SK-N-SH (cell line): Measurements from ENCODE around the gene ACSS1. TPM values are rescaled to one million over a fixed set of nuclear protein-coding genes. Genes with fewer than 3 reads are reported as not detected.

ENCODE experiments used
- CTCF ChIA-PET: fragments of 300-600, 350-600 bp; formaldehyde crosslinking; extraction: SDS; loops from one replicate; lab custom pipeline; 2021; lab: Yijun Ruan, JAX
- POLR2A ChIA-PET: fragments of 350-600 bp; sonication (Branson Sonifier 250); formaldehyde crosslinking; extraction: SDS; loops from one replicate; lab custom pipeline; 2020; ENCODE audit warnings: antibody characterized with exemption, inconsistent platforms; lab: Yijun Ruan, JAX
- DNase-seq: peaks from one replicate; pipeline ENCODE4 v3.0.0; 2012
- H2AFZ ChIP-seq: fragments of 200-600 bp; sonication (generic); 2 replicates; pipeline ENCODE4 v1.8.1; 2016; ENCODE audit warnings: antibody characterized with exemption, mild to moderate bottlenecking, low read depth
- H3F3A ChIP-seq: fragments of 200-600 bp; sonication (generic); replicated peaks from 2 replicates; pipeline ENCODE3; 2016; ENCODE audit warnings: antibody characterized with exemption, mild to moderate bottlenecking; ENCODE audit not compliant: insufficient read depth
- H3K27ac ChIP-seq, 2 experiments: fragments of 200-500 bp in 1 of 2; fragments of 200-600 bp in 1 of 2; sonication (Bioruptor generic) in 1 of 2; sonication (generic), shearing (Covaris generic) in 1 of 2; 2 replicates each; pipeline versions ENCODE4 v1.5.1 to v1.6.1; 2014 to 2016; ENCODE audit warnings: low read depth in 2 of 2, inconsistent platforms in 1 of 2, low read length in 1 of 2, mild to moderate bottlenecking in 1 of 2, mixed read lengths in 1 of 2
- H3K27me3 ChIP-seq: fragments of 200-600 bp; sonication (generic), shearing (Covaris generic); 2 replicates; pipeline ENCODE4 v1.6.1; 2016; ENCODE audit warnings: mixed run types; ENCODE audit not compliant: insufficient read depth
- H3K36me3 ChIP-seq, 2 experiments: fragments of 200-500 bp in 1 of 2; fragments of 200-600 bp in 1 of 2; sonication (Bioruptor generic) in 1 of 2; sonication (generic) in 1 of 2; replicated peaks in 1 of 2; 2 replicates each; pipeline versions ENCODE3 to v1.5.1; 2014 to 2016; ENCODE audit warnings: low read length in 1 of 2, mild to moderate bottlenecking in 1 of 2; ENCODE audit not compliant: insufficient read depth in 2 of 2, control insufficient read depth in 1 of 2
- H3K4me1 ChIP-seq, 2 experiments: fragments of 200-500 bp in 1 of 2; fragments of 200-600 bp in 1 of 2; sonication (Bioruptor generic) in 1 of 2; sonication (generic), shearing (Covaris generic) in 1 of 2; 2 replicates each; pipeline versions ENCODE4 v1.5.1 to v1.6.1; 2014 to 2016; ENCODE audit warnings: low read depth in 1 of 2, low read length in 1 of 2, mixed run types in 1 of 2; ENCODE audit not compliant: insufficient read depth in 2 of 2, control insufficient read depth in 1 of 2
- H3K4me2 ChIP-seq: fragments of 200-600 bp; sonication (generic), shearing (Covaris generic); 2 replicates; pipeline ENCODE4 v1.6.1; 2017; ENCODE audit warnings: mixed run types
- H3K4me3 ChIP-seq, 2 experiments: fragments of 200-500 bp in 1 of 2; fragments of 200-600 bp in 1 of 2; sonication (Bioruptor generic) in 1 of 2; sonication (generic), shearing (Covaris generic) in 1 of 2; 2 replicates each; pipeline versions ENCODE4 v1.5.1 to v1.8.1; 2014 to 2016; ENCODE audit warnings: low read depth in 2 of 2, inconsistent platforms in 1 of 2, low read length in 1 of 2, mild to moderate bottlenecking in 1 of 2, mixed read lengths in 1 of 2, moderate library complexity in 1 of 2
- H3K79me2 ChIP-seq: fragments of 200-600 bp; sonication (generic); 2 replicates; pipeline ENCODE4 v1.8.1; 2017; ENCODE audit warnings: mild to moderate bottlenecking; ENCODE audit not compliant: insufficient read depth
- H3K9ac ChIP-seq: fragments of 200-600 bp; sonication (generic); 2 replicates; pipeline ENCODE4 v1.6.1; 2017; ENCODE audit warnings: mixed run types
- H3K9me2 ChIP-seq: fragments of 200-600 bp; sonication (generic); 2 replicates; pipeline ENCODE4 v1.6.1; 2017; ENCODE audit warnings: mixed run types
- H3K9me3 ChIP-seq: fragments of 200-600 bp; sonication (generic); 2 replicates; pipeline ENCODE4 v1.6.1; 2017; ENCODE audit warnings: mixed run types, mild to moderate bottlenecking, moderate library complexity
- H4K20me1 ChIP-seq: fragments of 200-600 bp; sonication (generic); 2 replicates; pipeline ENCODE4 v1.6.1; 2017; ENCODE audit warnings: mild to moderate bottlenecking, mixed run types; ENCODE audit not compliant: insufficient read depth
- EP300 ChIP-seq, 2 experiments: IDR thresholded peaks; 2 replicates each; pipeline versions ENCODE4 v1.4.0 to v1.6.1; 2012; ENCODE audit warnings: borderline replicate concordance in 1 of 2, low read depth in 1 of 2, low read length in 1 of 2
- EZH2phosphoT487 ChIP-seq: fragments of 200-600 bp; sonication (generic); IDR thresholded peaks from 2 replicates; pipeline ENCODE4 v1.6.1; 2017; ENCODE audit warnings: low read depth, mixed run types, mild to moderate bottlenecking, antibody characterized with exemption, moderate library complexity, borderline replicate concordance
- FOSL2 ChIP-seq: IDR thresholded peaks from 2 replicates; pipeline ENCODE4 v1.4.0; 2012; ENCODE audit warnings: low read depth, mild to moderate bottlenecking, moderate library complexity, borderline replicate concordance
- GABPA ChIP-seq: IDR thresholded peaks from 2 replicates; pipeline ENCODE4 v1.4.0; 2012; ENCODE audit warnings: low read depth, mild to moderate bottlenecking
- GATA2 ChIP-seq: sonication (generic); formaldehyde crosslinking; IDR thresholded peaks from 2 replicates; pipeline ENCODE4 v1.5.0; 2020; ENCODE audit warnings: mild to moderate bottlenecking, missing genetic modification reagents
- MXI1 ChIP-seq: IDR thresholded peaks from 2 replicates; pipeline ENCODE4 v1.6.1; 2012; ENCODE audit warnings: mild to moderate bottlenecking, low read depth, low read length, improper control_type of control experiment
- NFIC ChIP-seq: IDR thresholded peaks from 2 replicates; pipeline ENCODE4 v1.4.0; 2012; ENCODE audit warnings: borderline replicate concordance
- NRF1 ChIP-seq: IDR thresholded peaks from 2 replicates; pipeline ENCODE4 v1.6.1; 2012; ENCODE audit warnings: low read depth, mild to moderate bottlenecking, low read length
- RAD21 ChIP-seq: IDR thresholded peaks from 2 replicates; pipeline ENCODE4 v1.6.1; 2012; ENCODE audit warnings: mild to moderate bottlenecking, low read length
- SIN3A ChIP-seq: IDR thresholded peaks from 2 replicates; pipeline ENCODE4 v1.6.1; 2012; ENCODE audit warnings: low read depth, mild to moderate bottlenecking, low read length, moderate library complexity, borderline replicate concordance
- SMC3 ChIP-seq: IDR thresholded peaks from 2 replicates; pipeline ENCODE4 v1.6.1; 2012; ENCODE audit warnings: low read depth, low read length, improper control_type of control experiment
- TAF1 ChIP-seq: IDR thresholded peaks from 2 replicates; pipeline ENCODE4 v1.6.1; 2012; ENCODE audit warnings: low read depth, mild to moderate bottlenecking, low read length, moderate library complexity, borderline replicate concordance
- WGBS: methylation state at CpG from one replicate; pipeline ENCODE4 v1.1.6; 2017; ENCODE audit warnings: low lambda C conversion rate; 5-methylcytosine and 5-hydroxymethylcytosine counted together
- polyA plus RNA-seq, 3 experiments: library from polyadenylated mRNA; depleted of rRNA; stranded (reverse); fragments of >200 nt; gene quantifications; 2 replicates each; pipeline ENCODE4 v1.2.3, GENCODE V29; 2012
- TF ChIP-seq, protein P1 (sequence below): IDR thresholded peaks from 2 replicates; pipeline ENCODE4 v1.4.0; 2012; ENCODE audit warnings: low read depth
- TF ChIP-seq, protein P2 (sequence below): fragments of 200-600 bp; sonication (generic); IDR thresholded peaks from 2 replicates; pipeline ENCODE4 v1.6.1; 2017; ENCODE audit warnings: antibody characterized with exemption, mild to moderate bottlenecking, moderate library complexity
- TF ChIP-seq, protein P3 (sequence below): IDR thresholded peaks from 2 replicates; pipeline ENCODE4 v1.4.0; 2012; ENCODE audit warnings: low read depth, borderline replicate concordance
- TF ChIP-seq, protein P4 (sequence below): IDR thresholded peaks from 2 replicates; pipeline ENCODE4 v1.6.1; 2012; ENCODE audit warnings: mild to moderate bottlenecking, low read depth, low read length, moderate library complexity
- TF ChIP-seq, protein P5 (sequence below): fragments of 150-350 bp; IDR thresholded peaks from 2 replicates; pipeline ENCODE4 v1.6.1; 2017; ENCODE audit warnings: antibody characterized with exemption, low read length, low read depth, borderline replicate concordance
- TF ChIP-seq, protein P6 (sequence below): fragments of 150-350 bp; IDR thresholded peaks from 2 replicates; pipeline ENCODE4 v1.6.1; 2016; ENCODE audit warnings: mild to moderate bottlenecking, low read depth, low read length

ACSS1 gene
- polyA plus RNA-seq, 1 of the 3 experiments (the other 2 are of a cell fraction): 2.0 TPM

DNA sequence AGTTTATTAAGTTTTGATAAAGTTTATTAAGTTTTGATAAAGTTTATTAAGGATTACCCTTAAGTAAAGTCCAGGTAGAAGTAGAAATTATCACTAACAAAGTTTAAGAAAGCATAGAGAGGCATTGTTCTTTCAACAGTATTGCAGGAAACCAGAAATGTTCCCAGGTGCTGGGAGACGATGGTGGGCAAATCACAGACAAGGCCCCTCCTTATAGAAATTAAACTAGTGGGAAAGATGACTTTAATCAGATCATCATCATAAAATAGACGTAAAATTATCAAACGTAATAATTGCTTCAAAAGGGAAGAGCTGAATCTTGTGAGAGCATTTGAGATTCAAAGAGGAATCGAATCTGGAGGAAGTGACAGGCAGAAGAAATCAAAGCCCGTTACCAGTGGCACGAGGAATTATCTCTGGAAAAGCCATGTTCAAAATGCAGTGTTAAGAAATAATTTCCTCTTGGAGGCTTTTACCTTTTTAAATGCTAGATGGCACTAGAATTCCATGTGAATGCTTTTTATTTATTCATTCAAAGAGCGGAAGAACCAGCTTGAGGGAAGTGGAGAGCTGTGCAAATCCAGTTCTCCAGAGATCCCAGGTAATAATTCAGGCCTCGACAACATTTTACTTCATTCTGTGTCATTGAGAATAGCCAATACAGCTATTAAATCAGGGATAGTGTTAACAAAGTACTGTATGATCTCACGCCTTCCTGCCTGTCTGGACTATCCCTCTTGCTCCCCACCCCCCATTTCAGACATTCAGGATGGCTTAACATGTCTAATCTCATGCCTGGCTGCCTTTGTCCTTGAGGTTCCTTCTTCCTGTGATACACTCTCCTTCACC, 64.4 kb downstream of the ACSS1 start:
- Histone ChIP-seq H3F3A (peaks cover 11% of the 10 kb centered on the region), H3K4me1 (peaks cover 17 to 20% of the 10 kb centered on the region in 2 experiments; a peak in 3 of 4 replicates), H3K27ac (peak overlapping the region; percentile 76 to 89), H3K36me3 (peaks cover 0 to 3% of the 10 kb centered on the region in 2 experiments), H3K9me3 (no peaks in the 10 kb centered on the region), H2AFZ (peak overlapping the region; percentile 88), H3K79me2 (peaks cover 36% of the 10 kb centered on the region), H3K4me3 (peak overlapping the region; percentile 91 to 95), H3K4me2 (peak overlapping the region; percentile 95), H4K20me1 (no peaks in the 10 kb centered on the region), H3K9ac (peak overlapping the region; percentile 75), H3K27me3 (no peaks in the 10 kb centered on the region), H3K9me2 (no peaks in the 10 kb centered on the region)
- POLR2A ChIA-PET: interaction anchor here (0.5 kb wide), 1 partner anchor 457 kb away, joined by 3 read pairs; no protein-coding TSS in a partner anchor
- no peak for DNase-seq
- CTCF ChIA-PET: interaction anchor here (0.7 to 4.7 kb wide), 32 partner anchors 10 to 449 kb away, joined by 3 to 48 read pairs (median 4); partner anchors contain the start of genes GINS1 and PYGB
- TF ChIP-seq NFIC (no peak), SMC3 (no peak), FOSL2 (no peak), GABPA (no peak), EP300 (IDR thresholded peaks at IDR 0.05; ENCODE audit: borderline replicate concordance in 1 of 2, low read depth in 1 of 2, low read length in 1 of 2) (no peak), NRF1 (no peak), RAD21 (peak; percentile 57), TAF1 (no peak), SIN3A (no peak), EZH2phosphoT487 (no peak), MXI1 (no peak), GATA2 (no peak)
- TF ChIP-seq, protein P1, sequence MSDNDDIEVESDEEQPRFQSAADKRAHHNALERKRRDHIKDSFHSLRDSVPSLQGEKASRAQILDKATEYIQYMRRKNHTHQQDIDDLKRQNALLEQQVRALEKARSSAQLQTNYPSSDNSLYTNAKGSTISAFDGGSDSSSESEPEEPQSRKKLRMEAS: no peak
- TF ChIP-seq, protein P2, sequence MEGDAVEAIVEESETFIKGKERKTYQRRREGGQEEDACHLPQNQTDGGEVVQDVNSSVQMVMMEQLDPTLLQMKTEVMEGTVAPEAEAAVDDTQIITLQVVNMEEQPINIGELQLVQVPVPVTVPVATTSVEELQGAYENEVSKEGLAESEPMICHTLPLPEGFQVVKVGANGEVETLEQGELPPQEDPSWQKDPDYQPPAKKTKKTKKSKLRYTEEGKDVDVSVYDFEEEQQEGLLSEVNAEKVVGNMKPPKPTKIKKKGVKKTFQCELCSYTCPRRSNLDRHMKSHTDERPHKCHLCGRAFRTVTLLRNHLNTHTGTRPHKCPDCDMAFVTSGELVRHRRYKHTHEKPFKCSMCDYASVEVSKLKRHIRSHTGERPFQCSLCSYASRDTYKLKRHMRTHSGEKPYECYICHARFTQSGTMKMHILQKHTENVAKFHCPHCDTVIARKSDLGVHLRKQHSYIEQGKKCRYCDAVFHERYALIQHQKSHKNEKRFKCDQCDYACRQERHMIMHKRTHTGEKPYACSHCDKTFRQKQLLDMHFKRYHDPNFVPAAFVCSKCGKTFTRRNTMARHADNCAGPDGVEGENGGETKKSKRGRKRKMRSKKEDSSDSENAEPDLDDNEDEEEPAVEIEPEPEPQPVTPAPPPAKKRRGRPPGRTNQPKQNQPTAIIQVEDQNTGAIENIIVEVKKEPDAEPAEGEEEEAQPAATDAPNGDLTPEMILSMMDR: peak; percentile 54
- TF ChIP-seq, protein P3, sequence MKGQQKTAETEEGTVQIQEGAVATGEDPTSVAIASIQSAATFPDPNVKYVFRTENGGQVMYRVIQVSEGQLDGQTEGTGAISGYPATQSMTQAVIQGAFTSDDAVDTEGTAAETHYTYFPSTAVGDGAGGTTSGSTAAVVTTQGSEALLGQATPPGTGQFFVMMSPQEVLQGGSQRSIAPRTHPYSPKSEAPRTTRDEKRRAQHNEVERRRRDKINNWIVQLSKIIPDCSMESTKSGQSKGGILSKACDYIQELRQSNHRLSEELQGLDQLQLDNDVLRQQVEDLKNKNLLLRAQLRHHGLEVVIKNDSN: no peak
- TF ChIP-seq, protein P4, sequence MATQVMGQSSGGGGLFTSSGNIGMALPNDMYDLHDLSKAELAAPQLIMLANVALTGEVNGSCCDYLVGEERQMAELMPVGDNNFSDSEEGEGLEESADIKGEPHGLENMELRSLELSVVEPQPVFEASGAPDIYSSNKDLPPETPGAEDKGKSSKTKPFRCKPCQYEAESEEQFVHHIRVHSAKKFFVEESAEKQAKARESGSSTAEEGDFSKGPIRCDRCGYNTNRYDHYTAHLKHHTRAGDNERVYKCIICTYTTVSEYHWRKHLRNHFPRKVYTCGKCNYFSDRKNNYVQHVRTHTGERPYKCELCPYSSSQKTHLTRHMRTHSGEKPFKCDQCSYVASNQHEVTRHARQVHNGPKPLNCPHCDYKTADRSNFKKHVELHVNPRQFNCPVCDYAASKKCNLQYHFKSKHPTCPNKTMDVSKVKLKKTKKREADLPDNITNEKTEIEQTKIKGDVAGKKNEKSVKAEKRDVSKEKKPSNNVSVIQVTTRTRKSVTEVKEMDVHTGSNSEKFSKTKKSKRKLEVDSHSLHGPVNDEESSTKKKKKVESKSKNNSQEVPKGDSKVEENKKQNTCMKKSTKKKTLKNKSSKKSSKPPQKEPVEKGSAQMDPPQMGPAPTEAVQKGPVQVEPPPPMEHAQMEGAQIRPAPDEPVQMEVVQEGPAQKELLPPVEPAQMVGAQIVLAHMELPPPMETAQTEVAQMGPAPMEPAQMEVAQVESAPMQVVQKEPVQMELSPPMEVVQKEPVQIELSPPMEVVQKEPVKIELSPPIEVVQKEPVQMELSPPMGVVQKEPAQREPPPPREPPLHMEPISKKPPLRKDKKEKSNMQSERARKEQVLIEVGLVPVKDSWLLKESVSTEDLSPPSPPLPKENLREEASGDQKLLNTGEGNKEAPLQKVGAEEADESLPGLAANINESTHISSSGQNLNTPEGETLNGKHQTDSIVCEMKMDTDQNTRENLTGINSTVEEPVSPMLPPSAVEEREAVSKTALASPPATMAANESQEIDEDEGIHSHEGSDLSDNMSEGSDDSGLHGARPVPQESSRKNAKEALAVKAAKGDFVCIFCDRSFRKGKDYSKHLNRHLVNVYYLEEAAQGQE: no peak
- TF ChIP-seq, protein P5, sequence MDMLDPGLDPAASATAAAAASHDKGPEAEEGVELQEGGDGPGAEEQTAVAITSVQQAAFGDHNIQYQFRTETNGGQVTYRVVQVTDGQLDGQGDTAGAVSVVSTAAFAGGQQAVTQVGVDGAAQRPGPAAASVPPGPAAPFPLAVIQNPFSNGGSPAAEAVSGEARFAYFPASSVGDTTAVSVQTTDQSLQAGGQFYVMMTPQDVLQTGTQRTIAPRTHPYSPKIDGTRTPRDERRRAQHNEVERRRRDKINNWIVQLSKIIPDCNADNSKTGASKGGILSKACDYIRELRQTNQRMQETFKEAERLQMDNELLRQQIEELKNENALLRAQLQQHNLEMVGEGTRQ: no peak
- TF ChIP-seq, protein P6, sequence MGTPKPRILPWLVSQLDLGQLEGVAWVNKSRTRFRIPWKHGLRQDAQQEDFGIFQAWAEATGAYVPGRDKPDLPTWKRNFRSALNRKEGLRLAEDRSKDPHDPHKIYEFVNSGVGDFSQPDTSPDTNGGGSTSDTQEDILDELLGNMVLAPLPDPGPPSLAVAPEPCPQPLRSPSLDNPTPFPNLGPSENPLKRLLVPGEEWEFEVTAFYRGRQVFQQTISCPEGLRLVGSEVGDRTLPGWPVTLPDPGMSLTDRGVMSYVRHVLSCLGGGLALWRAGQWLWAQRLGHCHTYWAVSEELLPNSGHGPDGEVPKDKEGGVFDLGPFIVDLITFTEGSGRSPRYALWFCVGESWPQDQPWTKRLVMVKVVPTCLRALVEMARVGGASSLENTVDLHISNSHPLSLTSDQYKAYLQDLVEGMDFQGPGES: no peak
- 63% methylated on average over 9 of the region's 9 CpGs for WGBS
